C4-2B (cell line): ENCODE data around the gene SELENOF.

ENCODE experiments used
- ZFX ChIP-seq: fragments of 450-650 bp; IDR thresholded peaks from 2 replicates; pipeline ENCODE4 v1.6.1; 2017
- TF ChIP-seq, protein P1 (sequence below): fragments of 450-650 bp; conservative IDR thresholded peaks from 2 replicates; pipeline ENCODE4 v1.5.1; 2017; ENCODE audit warnings: mild to moderate bottlenecking

DNA sequence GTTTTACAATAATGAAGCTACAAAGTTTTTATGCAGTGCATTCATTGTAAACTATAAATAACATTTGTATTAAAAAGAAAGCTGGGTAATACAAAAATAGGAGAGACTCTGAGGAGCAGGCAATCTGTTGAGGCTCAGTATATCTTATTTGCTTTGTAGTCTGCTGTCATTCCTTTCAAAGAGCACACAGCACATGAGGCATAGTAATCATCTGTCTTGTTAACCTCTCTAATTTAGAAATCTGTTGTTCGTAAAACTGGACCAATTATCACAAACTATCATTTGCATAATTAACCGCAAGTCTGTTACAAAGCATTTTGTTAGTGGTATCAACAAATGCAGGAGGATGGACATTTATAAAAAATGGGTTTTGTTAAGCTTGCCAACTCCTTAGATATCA lies 51.0 kb downstream of the SELENOF start:
- TF ChIP-seq, protein P1, sequence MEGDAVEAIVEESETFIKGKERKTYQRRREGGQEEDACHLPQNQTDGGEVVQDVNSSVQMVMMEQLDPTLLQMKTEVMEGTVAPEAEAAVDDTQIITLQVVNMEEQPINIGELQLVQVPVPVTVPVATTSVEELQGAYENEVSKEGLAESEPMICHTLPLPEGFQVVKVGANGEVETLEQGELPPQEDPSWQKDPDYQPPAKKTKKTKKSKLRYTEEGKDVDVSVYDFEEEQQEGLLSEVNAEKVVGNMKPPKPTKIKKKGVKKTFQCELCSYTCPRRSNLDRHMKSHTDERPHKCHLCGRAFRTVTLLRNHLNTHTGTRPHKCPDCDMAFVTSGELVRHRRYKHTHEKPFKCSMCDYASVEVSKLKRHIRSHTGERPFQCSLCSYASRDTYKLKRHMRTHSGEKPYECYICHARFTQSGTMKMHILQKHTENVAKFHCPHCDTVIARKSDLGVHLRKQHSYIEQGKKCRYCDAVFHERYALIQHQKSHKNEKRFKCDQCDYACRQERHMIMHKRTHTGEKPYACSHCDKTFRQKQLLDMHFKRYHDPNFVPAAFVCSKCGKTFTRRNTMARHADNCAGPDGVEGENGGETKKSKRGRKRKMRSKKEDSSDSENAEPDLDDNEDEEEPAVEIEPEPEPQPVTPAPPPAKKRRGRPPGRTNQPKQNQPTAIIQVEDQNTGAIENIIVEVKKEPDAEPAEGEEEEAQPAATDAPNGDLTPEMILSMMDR, result no peak
- TF ChIP-seq ZFX, result no peak
